HCT116 (cell line): ENCODE measurements around the gene RINL. TPM values are rescaled to one million over a fixed set of nuclear protein-coding genes. Genes with fewer than 3 reads are reported as not detected.

Experiments used
- ATAC-seq: fragments of 200-7000 bp; cut with Tn5 transposase; 2 replicates; pipeline ENCODE4 v1.9.1; 2020; ENCODE audit warnings: mild to moderate bottlenecking, moderate library complexity
- BruUV-seq: library from RNA; stranded (reverse); fragments of 400-500 nt; replicated peaks from 2 replicates; lab custom pipeline; 2021; lab: Mats Ljungman, UMichigan
- CTCF ChIA-PET: fragments of 300-600 bp; sonication (Branson Sonifier 250); formaldehyde crosslinking; loops from one replicate; lab custom pipeline; 2021; ENCODE audit warnings: antibody characterized with exemption; lab: Charles Lee
- POLR2A ChIA-PET: fragments of 300-600, 350-600 bp; sonication (Branson Sonifier 250); formaldehyde crosslinking; loops from one replicate; lab custom pipeline; 2021; ENCODE audit warnings: antibody characterized with exemption; lab: Charles Lee
- RAD21 ChIA-PET, 2 experiments: fragments of 300-600 bp; sonication (Branson Sonifier 250); formaldehyde crosslinking; loops; one replicate each; lab custom pipeline; 2023; ENCODE audit warnings: low total read pairs in 2 of 2; ENCODE audit not compliant: uncharacterized antibody in 2 of 2, unreplicated experiment in 2 of 2, low non-redundant PET in 1 of 2; lab: Charles Lee
- DNase-seq: peaks from one replicate; pipeline ENCODE4 v3.0.0-alpha.2; 2010; ENCODE audit warnings: low read depth, low spot score
- H2AFZ ChIP-seq: fragments of 200-600 bp; shearing (Covaris generic), sonication (generic); 2 replicates; pipeline ENCODE4 v1.6.1; 2017; ENCODE audit warnings: low read depth, mixed run types, mixed read lengths, antibody characterized with exemption, low read length; ENCODE audit not compliant: poor library complexity, severe bottlenecking
- H3K27ac ChIP-seq: 2 replicates; pipeline ENCODE4 v1.5.1; 2012; ENCODE audit warnings: low read depth, low read length
- H3K27me3 ChIP-seq: fragments of 200-600 bp; sonication (generic); 2 replicates; pipeline ENCODE4 v1.6.1; 2016; ENCODE audit warnings: mixed run types, low read length, mixed read lengths; ENCODE audit not compliant: insufficient read depth
- H3K36me3 ChIP-seq, 2 experiments: fragments of 200-500 bp in 1 of 2; fragments of 200-600 bp in 1 of 2; sonication (Bioruptor generic) in 1 of 2; sonication (generic) in 1 of 2; 2 replicates each; pipeline versions ENCODE4 v1.5.1 to v1.6.1; 2014 to 2016; ENCODE audit warnings: low read length in 2 of 2, inconsistent platforms in 1 of 2, mixed read lengths in 1 of 2, mixed run types in 1 of 2; ENCODE audit not compliant: insufficient read depth in 2 of 2, control insufficient read depth in 1 of 2
- H3K4me1 ChIP-seq, 2 experiments: fragments of 200-600 bp in 1 of 2; sonication (generic) in 1 of 2; 2 replicates each; pipeline versions ENCODE4 v1.5.1 to v1.6.1; 2012 to 2017; ENCODE audit warnings: low read length in 2 of 2, inconsistent platforms in 1 of 2, mild to moderate bottlenecking in 1 of 2, mixed read lengths in 1 of 2, mixed run types in 1 of 2, moderate library complexity in 1 of 2; ENCODE audit not compliant: insufficient read depth in 2 of 2, control insufficient read depth in 1 of 2
- H3K4me2 ChIP-seq: fragments of 200-600 bp; sonication (generic); 2 replicates; pipeline ENCODE4 v1.6.1; 2017; ENCODE audit warnings: mixed run types, low read length, mixed read lengths
- H3K4me3 ChIP-seq, 2 experiments: fragments of 200-600 bp in 1 of 2; sonication (generic) in 1 of 2; replicated peaks in 1 of 2; 2 replicates each; pipeline ENCODE4 v1.5.1; 2011 to 2016; ENCODE audit warnings: low read length in 2 of 2, control low read depth in 1 of 2, low read depth in 1 of 2, mild to moderate bottlenecking in 1 of 2, mixed read lengths in 1 of 2, mixed run types in 1 of 2
- H3K79me2 ChIP-seq: fragments of 200-600 bp; sonication (generic); 2 replicates; pipeline ENCODE4 v1.6.1; 2017; ENCODE audit warnings: mild to moderate bottlenecking, mixed run types, low read length, moderate library complexity, mixed read lengths; ENCODE audit not compliant: insufficient read depth
- H3K9ac ChIP-seq: fragments of 200-600 bp; sonication (generic); 2 replicates; pipeline ENCODE4 v1.6.1; 2016; ENCODE audit warnings: low read length, mixed read lengths
- H3K9me2 ChIP-seq: fragments of 200-600 bp; sonication (generic), shearing (Covaris generic); 2 replicates; pipeline ENCODE4 v1.6.1; 2017; ENCODE audit warnings: mixed run types, mild to moderate bottlenecking, moderate library complexity; ENCODE audit not compliant: insufficient read depth
- H3K9me3 ChIP-seq, 2 experiments: fragments of 200-500 bp in 1 of 2; fragments of 200-600 bp in 1 of 2; sonication (Bioruptor generic) in 1 of 2; sonication (generic) in 1 of 2; 2 replicates each; pipeline ENCODE4 v1.6.1; 2014 to 2017; ENCODE audit warnings: low read length in 2 of 2, mixed read lengths in 2 of 2, inconsistent platforms in 1 of 2, low read depth in 1 of 2, mild to moderate bottlenecking in 1 of 2, mixed run types in 1 of 2, moderate library complexity in 1 of 2; ENCODE audit not compliant: control insufficient read depth in 1 of 2, insufficient read depth in 1 of 2
- H4K20me1 ChIP-seq: fragments of 200-600 bp; sonication (generic), shearing (Covaris generic); 2 replicates; pipeline ENCODE4 v1.6.1; 2017; ENCODE audit warnings: mixed run types, mild to moderate bottlenecking, moderate library complexity; ENCODE audit not compliant: insufficient read depth
- CTCF ChIP-seq, 3 experiments: fragments of 200-600 bp in 1 of 3; sonication (generic) in 1 of 3; IDR thresholded peaks in 2 of 3; conservative IDR thresholded peaks in 1 of 3; 2 replicates each; pipeline ENCODE4 v1.5.1; 2012 to 2017; ENCODE audit warnings: low read depth in 2 of 3, low read length in 2 of 3, antibody characterized with exemption in 1 of 3, borderline replicate concordance in 1 of 3, control low read depth in 1 of 3, mild to moderate bottlenecking in 1 of 3, mixed read lengths in 1 of 3, mixed run types in 1 of 3, moderate library complexity in 1 of 3; ENCODE audit not compliant: insufficient read depth in 1 of 3
- RAD21 ChIP-seq: IDR thresholded peaks from 2 replicates; pipeline ENCODE4 v1.6.1; 2012; ENCODE audit warnings: low read depth, mild to moderate bottlenecking
- intact Hi-C: fragments of 100-400 bp; cut with micrococcal nuclease; formaldehyde crosslinking; loops from 2 replicates; pipeline ENCODE4 v1.10.0; 2022
- total RNA-seq: library from RNA; stranded (reverse); gene quantifications from one replicate; pipeline ENCODE4 v1.2.1, GENCODE V29; 2021; ENCODE audit not compliant: unreplicated experiment
- TF ChIP-seq, protein P1 (sequence below): IDR thresholded peaks from 2 replicates; pipeline ENCODE4 v1.6.1; 2012
- TF ChIP-seq, protein P2 (sequence below): IDR thresholded peaks from 2 replicates; pipeline ENCODE4 v1.6.1; 2012

Gene RINL
- total RNA-seq, 1 experiment from 2014 or later = 28.6 TPM

DNA sequence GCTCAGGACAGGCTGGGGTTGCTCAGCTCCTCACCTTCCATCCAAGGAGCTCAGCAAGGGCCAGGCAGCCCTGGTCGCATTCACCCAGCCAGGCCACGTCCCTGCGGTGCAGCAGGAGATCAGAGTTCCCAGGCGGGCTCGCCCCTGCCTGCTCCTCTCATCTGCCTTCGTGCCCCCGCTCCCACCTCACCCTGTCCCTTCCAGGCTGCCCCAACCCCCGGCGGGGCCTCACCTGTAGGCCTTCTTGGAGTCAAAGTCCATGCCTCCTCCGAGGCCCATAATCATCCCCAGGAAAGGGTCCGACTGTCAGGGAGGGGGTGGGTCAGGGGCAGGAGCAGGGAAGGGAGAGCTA, 1.3 kb upstream of the RINL start:
- no peaks in the 10 kb centered on the region for H3K79me2 ChIP-seq
- H4K20me1 ChIP-seq = no peaks in the 10 kb centered on the region
- no peaks in the 10 kb centered on the region for H3K9me3 ChIP-seq
- H3K4me2 ChIP-seq = no peak overlapping the region
- no peaks in the 10 kb centered on the region for H3K36me3 ChIP-seq
- RAD21 ChIA-PET = no interaction called here
- no peak overlapping the region; the same call in 1 of the 2 replicates for H3K27ac ChIP-seq
- ATAC-seq (no peak), DNase-seq (no peak)
- intact Hi-C loops = no loop called here
- CTCF ChIA-PET = interaction anchor here (4.5 kb wide), 1 partner anchor 8 kb away, joined by 28 read pairs; no protein-coding TSS in a partner anchor
- no peak overlapping the region for H3K9ac ChIP-seq
- no peaks in the 10 kb centered on the region for H3K27me3 ChIP-seq
- no peak overlapping the region for H2AFZ ChIP-seq
- no peak overlapping the region for H3K4me3 ChIP-seq
- BruUV-seq = no TSS peak
- no peaks in the 10 kb centered on the region for H3K9me2 ChIP-seq
- POLR2A ChIA-PET = no interaction called here
- TF ChIP-seq RAD21 = no peak
- TF ChIP-seq, protein P1, sequence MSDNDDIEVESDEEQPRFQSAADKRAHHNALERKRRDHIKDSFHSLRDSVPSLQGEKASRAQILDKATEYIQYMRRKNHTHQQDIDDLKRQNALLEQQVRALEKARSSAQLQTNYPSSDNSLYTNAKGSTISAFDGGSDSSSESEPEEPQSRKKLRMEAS = no peak
- H3K4me1 ChIP-seq = peaks cover 12 to 16% of the 10 kb centered on the region in 2 experiments; a peak in 3 of 4 replicates

- H3K36me3 ChIP-seq = no peaks in the 10 kb centered on the region
- intact Hi-C loops = no loop called here
- no peak overlapping the region; a peak in 2 of 4 replicates for H3K4me3 ChIP-seq
- H3K9me2 ChIP-seq = no peaks in the 10 kb centered on the region
- H3K4me1 ChIP-seq = peaks cover 12 to 16% of the 10 kb centered on the region in 2 experiments; a peak in 3 of 4 replicates
- no peak for ATAC-seq
- no peak for DNase-seq
- RAD21 ChIA-PET = no interaction called here
- H3K9ac ChIP-seq = peak overlapping the region; percentile 62
- H3K79me2 ChIP-seq = no peaks in the 10 kb centered on the region
- H3K9me3 ChIP-seq = no peaks in the 10 kb centered on the region
- H3K27ac ChIP-seq = peak overlapping the region; percentile 77
- no peak overlapping the region for H2AFZ ChIP-seq
- CTCF ChIA-PET = interaction anchor here (4.5 kb wide), 1 partner anchor 8 kb away, joined by 28 read pairs; no protein-coding TSS in a partner anchor
- BruUV-seq = no TSS peak
- H3K27me3 ChIP-seq = no peaks in the 10 kb centered on the region
- H4K20me1 ChIP-seq = no peaks in the 10 kb centered on the region
- peak overlapping the region; percentile 88 for H3K4me2 ChIP-seq
- TF ChIP-seq, protein P2, sequence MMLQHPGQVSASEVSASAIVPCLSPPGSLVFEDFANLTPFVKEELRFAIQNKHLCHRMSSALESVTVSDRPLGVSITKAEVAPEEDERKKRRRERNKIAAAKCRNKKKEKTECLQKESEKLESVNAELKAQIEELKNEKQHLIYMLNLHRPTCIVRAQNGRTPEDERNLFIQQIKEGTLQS = no peak
- TF ChIP-seq CTCF (IDR thresholded peaks at IDR 0.05 in 2 of 3, conservative IDR thresholded peaks at IDR 0.05 in 1 of 3; ENCODE audit: borderline replicate concordance in 1 of 3, insufficient read depth in 1 of 3, low read depth in 2 of 3, low read length in 2 of 3) = 0 out of 6 replicates have a peak, but pooled peaks of 1 of the 3 experiments have one; percentile 3
- POLR2A ChIA-PET = interaction anchor here (1.2 kb wide), 1 partner anchor 21 kb away, joined by 3 read pairs; the partner anchor contains the start of gene NFKBIB
Observed at GRCh38 chr19:38878575-38879399, 712 bp upstream of the RINL start.
